ENCODE measurements around the gene VIPR2.
"Not testable (repeated sequence)": the region's sequence is repeated elsewhere in the genome, so short reads cannot be mapped to it uniquely, and the experiment has no call there.

The VIPR2 gene

GRCh38 chr7:159165352-159165751 lies 20.7 kb upstream of the VIPR2 start:
- Histone ChIP-seq H3K9me2 (replicated peaks; ENCODE audit: control insufficient read depth, low read length) (no peaks in the 10 kb centered on the region), H3F3A (ENCODE audit: control insufficient read depth, insufficient read depth) (no peaks in the 10 kb centered on the region), H3K79me2 (ENCODE audit: control insufficient read depth, low read length) (no peaks in the 10 kb centered on the region), H3K27ac (ENCODE audit: low read depth, low read length) (no peak overlapping the region), H3K4me3 (ENCODE audit: low read length) (no peak overlapping the region), H3K36me3 (ENCODE audit: control insufficient read depth, low read length) (no peaks in the 10 kb centered on the region), H3K4me2 (ENCODE audit: low read length) (no peak overlapping the region), H3K4me1 (ENCODE audit: control insufficient read depth, low read length) (no peaks in the 10 kb centered on the region), H3K27me3 (ENCODE audit: control insufficient read depth, low read length) (no peaks in the 10 kb centered on the region), H4K20me1 (ENCODE audit: control insufficient read depth, insufficient read depth, low read depth, low read length) (no peaks in the 10 kb centered on the region), H3K9me3 (ENCODE audit: control insufficient read depth, insufficient read depth, low read length) (peaks cover 26% of the 10 kb centered on the region; the same call in 1 of the 2 replicates)
- TF ChIP-seq CTCF (IDR thresholded peaks at IDR 0.05; ENCODE audit: low read depth, low read length, poor library complexity, severe bottlenecking): no peak
- TF ChIP-seq EZH2phosphoT487 (IDR thresholded peaks at IDR 0.05; ENCODE audit: borderline replicate concordance, low read length): no peak

- H3F3A ChIP-seq (ENCODE audit: control insufficient read depth, insufficient read depth); H3K27me3 ChIP-seq (ENCODE audit: control insufficient read depth, low read length); H4K20me1 ChIP-seq (ENCODE audit: control insufficient read depth, insufficient read depth, low read depth, low read length); H3K36me3 ChIP-seq (ENCODE audit: control insufficient read depth, low read length); H3K27ac ChIP-seq (ENCODE audit: low read depth, low read length); H3K79me2 ChIP-seq (ENCODE audit: control insufficient read depth, low read length); H3K4me3 ChIP-seq (ENCODE audit: low read length); H3K4me2 ChIP-seq (ENCODE audit: low read length); H3K4me1 ChIP-seq (ENCODE audit: control insufficient read depth, low read length); H3K9me2 ChIP-seq (replicated peaks; ENCODE audit: control insufficient read depth, low read length): not testable (repeated sequence)
- peaks cover 14% of the 10 kb centered on the region; the same call in 1 of the 2 replicates for H3K9me3 ChIP-seq (ENCODE audit: control insufficient read depth, insufficient read depth, low read length)
Observed at GRCh38 chr7:159163703-159164301, 19.1 kb upstream of the VIPR2 start.

GRCh38 chr7:159162050-159162626 lies 17.5 kb upstream of the VIPR2 start:
- not testable (repeated sequence) for H3K36me3 ChIP-seq (ENCODE audit: control insufficient read depth, low read length); H3K27ac ChIP-seq (ENCODE audit: low read depth, low read length); H3F3A ChIP-seq (ENCODE audit: control insufficient read depth, insufficient read depth); H3K9me2 ChIP-seq (replicated peaks; ENCODE audit: control insufficient read depth, low read length); H3K27me3 ChIP-seq (ENCODE audit: control insufficient read depth, low read length); H3K4me3 ChIP-seq (ENCODE audit: low read length); H3K4me2 ChIP-seq (ENCODE audit: low read length); H3K79me2 ChIP-seq (ENCODE audit: control insufficient read depth, low read length); H4K20me1 ChIP-seq (ENCODE audit: control insufficient read depth, insufficient read depth, low read depth, low read length); H3K4me1 ChIP-seq (ENCODE audit: control insufficient read depth, low read length)
- peaks cover 14% of the 10 kb centered on the region; the same call in 1 of the 2 replicates for H3K9me3 ChIP-seq (ENCODE audit: control insufficient read depth, insufficient read depth, low read length)

GRCh38 chr7:159160450-159160849 lies 15.8 kb upstream of the VIPR2 start:
- Histone ChIP-seq H3K4me2 (ENCODE audit: low read length) (no peak overlapping the region), H3K36me3 (ENCODE audit: control insufficient read depth, low read length) (no peaks in the 10 kb centered on the region), H3F3A (ENCODE audit: control insufficient read depth, insufficient read depth) (no peaks in the 10 kb centered on the region), H3K9me3 (ENCODE audit: control insufficient read depth, insufficient read depth, low read length) (peaks cover 1% of the 10 kb centered on the region; the same call in 1 of the 2 replicates), H3K9me2 (replicated peaks; ENCODE audit: control insufficient read depth, low read length) (no peaks in the 10 kb centered on the region), H3K79me2 (ENCODE audit: control insufficient read depth, low read length) (no peaks in the 10 kb centered on the region), H3K27me3 (ENCODE audit: control insufficient read depth, low read length) (no peaks in the 10 kb centered on the region), H3K4me1 (ENCODE audit: control insufficient read depth, low read length) (no peaks in the 10 kb centered on the region), H3K27ac (ENCODE audit: low read depth, low read length) (no peak overlapping the region), H4K20me1 (ENCODE audit: control insufficient read depth, insufficient read depth, low read depth, low read length) (no peaks in the 10 kb centered on the region), H3K4me3 (ENCODE audit: low read length) (no peak overlapping the region)
- TF ChIP-seq EZH2phosphoT487 (IDR thresholded peaks at IDR 0.05; ENCODE audit: borderline replicate concordance, low read length) (no peak), CTCF (IDR thresholded peaks at IDR 0.05; ENCODE audit: low read depth, low read length, poor library complexity, severe bottlenecking) (no peak)
